GM12878 (cell line): Measurements from ENCODE around the gene ERC2. TPM values are rescaled to one million over a fixed set of nuclear protein-coding genes. Genes with fewer than 3 reads are reported as not detected.

Experiments
- ATAC-seq: fragments of 200-7000 bp; cut with Tn5 transposase; 3 replicates; pipeline ENCODE4 v1.9.1; 2020; ENCODE audit warnings: mild to moderate bottlenecking, moderate library complexity
- BruUV-seq: library from RNA; stranded (reverse); fragments of 400-500 nt; replicated peaks from 2 replicates; lab custom pipeline; 2021; lab: Mats Ljungman, UMichigan
- CTCF ChIA-PET: fragments of 300-600 bp; sonication (Branson Sonifier 250); formaldehyde crosslinking; extraction: SDS; loops from one replicate; lab custom pipeline; 2021; ENCODE audit warnings: inconsistent platforms; lab: Yijun Ruan, JAX
- POLR2A ChIA-PET: fragments of 350-600 bp; formaldehyde crosslinking; extraction: SDS; loops from one replicate; lab custom pipeline; 2021; ENCODE audit warnings: inconsistent platforms; lab: Charles Lee
- RAD21 ChIA-PET: fragments of 300-600 bp; sonication (Branson Sonifier 250); formaldehyde crosslinking; loops from one replicate; lab custom pipeline; 2023; ENCODE audit warnings: antibody characterized with exemption; ENCODE audit not compliant: unreplicated experiment; lab: Charles Lee
- SMC1A ChIA-PET: fragments of 300-600 bp; sonication (Branson Sonifier 250); formaldehyde crosslinking; loops from one replicate; lab custom pipeline; 2023; ENCODE audit not compliant: unreplicated experiment, uncharacterized antibody; lab: Charles Lee
- DNase-seq: peaks from one replicate; pipeline ENCODE4 v3.0.0-alpha.2; 2011; ENCODE audit warnings: low read depth, low spot score
- FAIRE-seq: peaks from 3 replicates; lab custom pipeline; 2011; peaks lifted over from hg19 to GRCh38; lab: Jason Lieb, UNC
- H2AFZ ChIP-seq: 2 replicates; pipeline ENCODE4 v1.6.0; 2011; ENCODE audit warnings: low read depth, low read length, control low read depth; ENCODE audit not compliant: control insufficient read depth
- H3K27ac ChIP-seq: 2 replicates; pipeline ENCODE4 v1.5.1; 2011; ENCODE audit warnings: control low read depth; ENCODE audit not compliant: control insufficient read depth, insufficient read depth
- H3K27me3 ChIP-seq, 2 experiments: replicated peaks in 1 of 2; 2 replicates each; pipeline versions ENCODE4 v1.6.0 to v1.6.1; 2011; ENCODE audit warnings: low read length in 1 of 2; ENCODE audit not compliant: control insufficient read depth in 2 of 2, insufficient read depth in 2 of 2
- H3K36me3 ChIP-seq, 2 experiments: 2 replicates each; pipeline ENCODE4 v1.5.1; 2011; ENCODE audit warnings: low read length in 1 of 2; ENCODE audit not compliant: control insufficient read depth in 2 of 2, insufficient read depth in 2 of 2
- H3K4me1 ChIP-seq: 2 replicates; pipeline ENCODE4 v1.6.1; 2011; ENCODE audit warnings: mild to moderate bottlenecking, low read length, moderate library complexity, mixed read lengths; ENCODE audit not compliant: control insufficient read depth, insufficient read depth
- H3K4me2 ChIP-seq: 2 replicates; pipeline ENCODE4 v1.6.0; 2011; ENCODE audit warnings: control low read depth; ENCODE audit not compliant: control insufficient read depth, insufficient read depth
- H3K4me3 ChIP-seq: fragments of 200-600 bp; sonication (generic); 2 replicates; pipeline ENCODE4 v1.5.1; 2016
- H3K79me2 ChIP-seq: 2 replicates; pipeline ENCODE4 v1.6.0; 2011; ENCODE audit warnings: low read length; ENCODE audit not compliant: control insufficient read depth, insufficient read depth
- H3K9ac ChIP-seq: 2 replicates; pipeline ENCODE4 v1.8.0; 2011; ENCODE audit warnings: low read length, control low read depth, mixed read lengths; ENCODE audit not compliant: control insufficient read depth, insufficient read depth
- H3K9me3 ChIP-seq: replicated peaks from 3 replicates; pipeline ENCODE4 v1.5.1; 2011; ENCODE audit warnings: mild to moderate bottlenecking, low read length; ENCODE audit not compliant: control insufficient read depth, insufficient read depth
- H4K20me1 ChIP-seq: 2 replicates; pipeline ENCODE4 v1.6.0; 2011; ENCODE audit not compliant: control insufficient read depth, insufficient read depth
- HCFC1 ChIP-seq: fragments of 150-350 bp; IDR thresholded peaks from 2 replicates; pipeline ENCODE4 v1.6.1; 2014; ENCODE audit warnings: low read length
- IRF4 ChIP-seq: IDR thresholded peaks from 2 replicates; pipeline ENCODE4 v1.6.1; 2011; ENCODE audit warnings: low read depth, low read length
- MTA3 ChIP-seq: IDR thresholded peaks from 2 replicates; pipeline ENCODE4 v1.6.1; 2012; ENCODE audit warnings: low read length, inconsistent platforms, borderline replicate concordance
- WGBS: methylation state at CpG from one replicate; pipeline ENCODE4 v1.1.6; 2016; ENCODE audit warnings: low lambda C conversion rate; ENCODE audit not compliant: insufficient replicate concordance, insufficient coverage; ENCODE audit errors: missing lambda C conversion rate; 5-methylcytosine and 5-hydroxymethylcytosine counted together
- in situ Hi-C: fragments of 300-500 bp; cut with MboI; formaldehyde crosslinking; loops from 9 replicates; pipeline ENCODE4 v1.14.3; 2018; ENCODE audit warnings: mixed read lengths
- intact Hi-C: fragments of 100-400 bp; cut with micrococcal nuclease; formaldehyde crosslinking; loops from one replicate; pipeline ENCODE4 v1.14.2; 2022; ENCODE audit not compliant: unreplicated experiment
- polyA plus RNA-seq, 11 experiments: library from polyadenylated mRNA; depleted of rRNA in 4 of 11; unstranded in 6 of 11; stranded (reverse) in 5 of 11; fragments of >200 nt; fragmentation: Nextera tagmentation in 4 of 11; fragmentation: Illumina TruSeq in 1 of 11; extraction: Ambion mirVana in 4 of 11; extraction: Trizol in 1 of 11; gene quantifications; 1 replicate in 1 of 11; 2 replicates in 10 of 11; pipeline versions ENCODE4 v1.2.1 to v1.2.3, GENCODE V29; 2011 to 2016; ENCODE audit warnings: inconsistent platforms in 2 of 11, missing spikeins in 2 of 11, low read depth in 1 of 11
- total RNA-seq, 4 experiments: library from RNA; depleted of rRNA in 3 of 4; stranded (reverse); fragments of >200 nt in 3 of 4; fragmentation: Illumina TruSeq in 1 of 4; extraction: Trizol in 1 of 4; gene quantifications; 2 replicates each; pipeline versions ENCODE4 v1.2.1 to v1.2.3, GENCODE V29; 2013 to 2021

Gene ERC2
- total and polyA plus RNA-seq, 10 of the 15 experiments (the other 5 are each of a cell fraction or from before 2014, with no cell fraction given) = 0.06 to 1.4 (median 0.12) TPM; not detected in 3

DNA sequence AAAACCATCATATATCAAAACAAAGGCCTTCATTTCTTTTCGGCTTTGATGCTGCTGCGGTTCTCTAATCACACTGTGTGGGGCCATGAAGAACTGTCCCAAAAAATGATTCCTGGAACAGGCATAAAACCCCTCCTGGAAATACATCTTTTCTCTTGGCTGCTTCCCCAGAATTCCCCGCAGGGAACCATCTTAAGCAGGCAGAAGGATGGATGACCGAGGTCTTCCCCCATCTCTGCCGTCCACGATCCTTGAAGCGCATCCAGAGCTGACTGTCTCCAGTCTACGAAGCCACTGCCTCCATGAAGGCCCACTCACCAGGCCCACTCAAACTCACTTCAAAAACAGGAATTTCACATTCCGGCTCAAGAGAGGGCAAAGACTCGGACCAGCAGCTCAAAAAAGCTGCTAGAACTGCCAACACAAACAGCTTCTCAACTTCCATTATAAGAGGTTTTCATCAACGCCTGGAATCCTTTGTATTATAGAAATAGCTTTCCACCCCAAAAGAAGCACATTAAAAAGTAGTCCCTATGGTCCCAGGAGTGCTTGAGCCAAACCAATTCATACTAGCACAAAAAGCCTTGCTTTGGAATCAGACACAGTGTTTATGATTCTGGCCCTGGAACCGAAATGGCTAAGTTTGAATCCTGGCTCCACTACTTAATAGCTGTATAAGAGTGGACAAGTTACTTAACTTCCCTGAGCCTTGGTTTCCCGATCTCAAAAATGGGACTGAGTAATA, 493.7 kb downstream of the ERC2 start:
- intact Hi-C loops (no loop called here), in situ Hi-C loops (no loop called here)
- ChIA-PET RAD21 (no interaction called here), POLR2A (no interaction called here), CTCF (no interaction called here), SMC1A (no interaction called here)
- Histone ChIP-seq H3K4me3 (no peak overlapping the region), H3K4me2 (no peak overlapping the region), H3K36me3 (no peaks in the 10 kb centered on the region), H4K20me1 (no peaks in the 10 kb centered on the region), H3K9me3 (no peaks in the 10 kb centered on the region), H3K79me2 (no peaks in the 10 kb centered on the region), H3K27ac (no peak overlapping the region), H3K4me1 (no peaks in the 10 kb centered on the region), H2AFZ (no peak overlapping the region), H3K27me3 (peaks cover 0 to 2% of the 10 kb centered on the region in 2 experiments; a peak in 2 of 4 replicates), H3K9ac (no peak overlapping the region)
- no peak for FAIRE-seq
- DNase-seq = no peak
- WGBS = 36% methylated on average over 13 of the region's 13 CpGs
- BruUV-seq = no TSS peak
- no peak for ATAC-seq
- TF ChIP-seq HCFC1 = no peak

GRCh38 chr3:55969634-55970033, 498.6 kb downstream of the ERC2 start:
- Histone ChIP-seq H2AFZ (no peak overlapping the region), H3K4me3 (no peak overlapping the region), H3K36me3 (no peaks in the 10 kb centered on the region), H3K4me2 (no peak overlapping the region), H3K27ac (no peak overlapping the region), H3K4me1 (no peaks in the 10 kb centered on the region), H3K9me3 (no peaks in the 10 kb centered on the region), H3K79me2 (no peaks in the 10 kb centered on the region), H3K9ac (no peak overlapping the region), H3K27me3 (no peaks in the 10 kb centered on the region; a peak in 1 of 4 replicates), H4K20me1 (no peaks in the 10 kb centered on the region)
- POLR2A ChIA-PET = no interaction called here
- WGBS = 3% methylated on average over 2 of the region's 2 CpGs
- in situ Hi-C loops (no loop called here), intact Hi-C loops (no loop called here)
- SMC1A ChIA-PET = no interaction called here
- no peak for FAIRE-seq
- no peak for ATAC-seq
- no TSS peak for BruUV-seq
- RAD21 ChIA-PET = no interaction called here
- CTCF ChIA-PET = no interaction called here
- DNase-seq = no peak
- TF ChIP-seq IRF4 (no peak), MTA3 (no peak)
